ENCODE results near the gene PEX5.
A peak's percentile ranks its signal among the peaks of the same experiment; 100 is the strongest.

GRCh38 chr12:7189398-7190267, at the start of gene PEX5:
- no peak for TF ChIP-seq CTCF (conservative IDR thresholded peaks at IDR 0.05; ENCODE audit: low read depth in 2 of 2)
- TF ChIP-seq CREB1 (CRISPR knock-in tag; IDR thresholded peaks at IDR 0.05; ENCODE audit: low read depth), result peak; percentile 56
